ENCODE results near the gene ARHGAP8.

ARHGAP8 gene

DNA sequence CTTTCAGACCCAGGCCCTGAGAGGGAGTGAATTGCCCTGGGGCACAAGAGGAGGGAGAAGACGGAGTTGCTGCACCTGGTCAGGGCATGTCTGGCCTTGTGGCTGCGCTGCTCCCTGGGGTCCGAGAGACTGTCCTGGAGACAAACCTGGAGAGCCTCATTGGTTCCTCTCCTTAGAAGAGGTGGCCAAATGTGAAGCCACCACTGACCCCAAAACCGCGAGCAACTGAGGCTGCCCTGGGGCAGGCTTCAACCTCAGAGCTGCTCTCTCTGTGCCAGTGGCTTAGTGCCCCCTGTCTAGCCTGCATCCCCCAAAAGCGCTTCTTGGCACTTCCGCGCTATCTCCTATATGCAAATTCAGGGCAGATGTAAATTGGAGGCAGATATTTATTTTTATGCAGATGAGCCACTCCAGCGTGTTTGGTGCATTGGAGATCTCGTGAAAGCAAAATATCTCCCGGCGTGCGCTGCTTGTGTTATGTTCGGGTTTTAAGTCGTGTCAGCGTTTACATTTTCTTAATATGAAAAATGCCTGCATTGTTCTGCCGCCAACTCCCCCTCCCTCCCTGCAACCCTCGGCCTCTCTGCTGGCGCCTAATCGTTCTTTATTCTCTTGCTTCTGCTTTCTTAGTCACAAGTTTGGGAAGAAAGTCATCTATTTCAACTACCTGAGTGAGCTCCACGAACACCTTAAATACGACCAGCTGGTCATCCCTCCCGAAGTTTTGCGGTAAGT lies 69.5 kb downstream of the ARHGAP8 start:
- H3K4me3 ChIP-seq (ENCODE audit: low read depth, low read length), result no peak overlapping the region
- TF ChIP-seq, protein P1, sequence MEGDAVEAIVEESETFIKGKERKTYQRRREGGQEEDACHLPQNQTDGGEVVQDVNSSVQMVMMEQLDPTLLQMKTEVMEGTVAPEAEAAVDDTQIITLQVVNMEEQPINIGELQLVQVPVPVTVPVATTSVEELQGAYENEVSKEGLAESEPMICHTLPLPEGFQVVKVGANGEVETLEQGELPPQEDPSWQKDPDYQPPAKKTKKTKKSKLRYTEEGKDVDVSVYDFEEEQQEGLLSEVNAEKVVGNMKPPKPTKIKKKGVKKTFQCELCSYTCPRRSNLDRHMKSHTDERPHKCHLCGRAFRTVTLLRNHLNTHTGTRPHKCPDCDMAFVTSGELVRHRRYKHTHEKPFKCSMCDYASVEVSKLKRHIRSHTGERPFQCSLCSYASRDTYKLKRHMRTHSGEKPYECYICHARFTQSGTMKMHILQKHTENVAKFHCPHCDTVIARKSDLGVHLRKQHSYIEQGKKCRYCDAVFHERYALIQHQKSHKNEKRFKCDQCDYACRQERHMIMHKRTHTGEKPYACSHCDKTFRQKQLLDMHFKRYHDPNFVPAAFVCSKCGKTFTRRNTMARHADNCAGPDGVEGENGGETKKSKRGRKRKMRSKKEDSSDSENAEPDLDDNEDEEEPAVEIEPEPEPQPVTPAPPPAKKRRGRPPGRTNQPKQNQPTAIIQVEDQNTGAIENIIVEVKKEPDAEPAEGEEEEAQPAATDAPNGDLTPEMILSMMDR (IDR thresholded peaks at IDR 0.05; ENCODE audit: borderline replicate concordance, insufficient read depth, low read depth, low read length), result no peak

DNA sequence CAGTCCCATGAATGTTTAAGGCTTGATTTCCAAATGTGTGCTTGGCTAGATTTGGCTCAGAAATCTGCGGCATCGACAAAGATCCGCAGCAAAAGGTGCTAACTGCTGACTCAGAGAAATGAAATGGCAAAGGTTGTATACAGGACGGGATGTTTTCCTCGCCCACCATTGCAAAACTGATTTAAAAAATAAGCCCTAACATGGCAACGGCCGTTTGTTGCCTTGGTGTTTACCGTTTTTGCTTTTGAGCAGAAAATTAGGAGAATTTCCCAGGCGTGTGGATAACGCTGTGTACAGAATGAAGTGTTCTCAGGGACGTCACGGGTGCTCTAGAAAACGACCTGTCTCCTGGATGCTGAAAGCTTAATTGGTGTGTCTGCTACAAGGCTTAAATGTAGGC lies 70.2 kb downstream of the ARHGAP8 start:
- no peak overlapping the region for H3K4me3 ChIP-seq (ENCODE audit: low read depth, low read length)
- TF ChIP-seq, protein P1 (IDR thresholded peaks at IDR 0.05; ENCODE audit: borderline replicate concordance, insufficient read depth, low read depth, low read length), result no peak

DNA sequence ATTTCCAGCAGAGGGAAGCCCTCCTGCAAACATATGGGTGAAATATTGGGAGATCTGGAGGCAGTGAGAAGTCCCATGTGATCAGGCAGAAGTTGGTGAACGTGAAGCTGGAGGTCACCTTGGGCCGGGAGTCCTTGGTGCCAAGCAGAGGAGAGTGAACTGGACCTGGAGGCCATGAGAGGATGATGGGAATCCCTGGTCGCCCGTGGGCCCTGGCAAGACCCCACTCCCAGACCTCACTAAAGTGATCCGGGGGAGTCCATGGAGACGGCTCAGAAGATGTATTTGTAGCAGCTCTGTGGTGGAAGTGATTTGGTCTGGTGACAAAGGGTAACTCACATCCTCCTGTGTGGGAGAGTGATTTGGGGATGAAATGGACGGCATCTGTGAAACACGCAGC lies 71.0 kb downstream of the ARHGAP8 start:
- TF ChIP-seq, protein P1 (IDR thresholded peaks at IDR 0.05; ENCODE audit: borderline replicate concordance, insufficient read depth, low read depth, low read length), result no peak
- no peak overlapping the region for H3K4me3 ChIP-seq (ENCODE audit: low read depth, low read length)

GRCh38 chr22:44823806-44824205 lies 71.4 kb downstream of the ARHGAP8 start:
- no peak overlapping the region for H3K4me3 ChIP-seq (ENCODE audit: low read depth, low read length)
- TF ChIP-seq, protein P1 (IDR thresholded peaks at IDR 0.05; ENCODE audit: borderline replicate concordance, insufficient read depth, low read depth, low read length), result no peak

GRCh38 chr22:44824271-44824670 lies 71.9 kb downstream of the ARHGAP8 start:
- no peak overlapping the region for H3K4me3 ChIP-seq (ENCODE audit: low read depth, low read length)
- TF ChIP-seq, protein P1 (IDR thresholded peaks at IDR 0.05; ENCODE audit: borderline replicate concordance, insufficient read depth, low read depth, low read length), result no peak

DNA sequence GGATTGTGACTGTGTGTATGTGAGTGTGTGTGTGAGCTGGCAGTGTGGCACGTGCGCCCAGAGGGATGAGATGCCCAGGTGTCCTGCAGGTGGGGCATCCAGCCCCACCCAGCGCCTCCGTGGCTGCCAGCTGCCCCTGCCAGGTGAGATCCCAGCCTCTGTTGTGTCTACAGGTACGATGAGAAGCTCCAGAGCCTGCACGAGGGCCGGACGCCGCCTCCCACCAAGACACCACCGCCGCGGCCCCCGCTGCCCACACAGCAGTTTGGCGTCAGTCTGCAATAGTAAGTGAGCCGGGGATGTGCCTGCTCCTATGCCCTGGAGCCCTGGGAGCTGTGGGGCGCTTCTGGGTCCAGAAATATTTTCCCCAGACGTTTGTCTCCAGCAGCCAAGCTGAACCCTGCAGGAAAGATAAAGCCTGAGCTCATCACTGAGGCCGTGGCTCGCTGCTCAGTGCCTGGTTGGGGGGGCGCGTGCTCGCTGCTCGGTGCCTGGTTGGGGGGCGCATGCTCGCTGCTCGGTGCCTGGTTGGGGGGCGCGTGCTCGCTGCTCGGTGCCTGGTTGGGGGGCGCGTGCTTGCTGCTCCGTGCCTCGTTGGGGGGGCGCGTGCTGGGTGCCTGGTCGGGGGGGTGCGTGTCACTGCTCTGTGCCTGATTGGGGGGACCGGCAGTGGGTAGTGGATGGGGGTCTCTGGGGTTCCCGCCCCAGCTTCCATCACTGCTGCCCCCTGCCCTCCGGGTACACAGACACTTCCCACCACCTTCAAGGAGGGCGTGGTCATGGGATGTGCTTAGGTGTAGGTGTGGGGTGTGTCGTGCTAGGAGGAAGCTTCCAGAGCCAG lies 73.2 kb downstream of the ARHGAP8 start:
- TF ChIP-seq, protein P1 (IDR thresholded peaks at IDR 0.05; ENCODE audit: borderline replicate concordance, insufficient read depth, low read depth, low read length), result no peak
- H3K4me3 ChIP-seq (ENCODE audit: low read depth, low read length), result no peak overlapping the region
